GM12878 (cell line): ENCODE data around the gene C17orf107.

Experiments used
- CHD4 ChIP-seq: fragments of 200-600 bp; sonication (generic); IDR thresholded peaks from 2 replicates; pipeline ENCODE4 v1.6.1; 2016; ENCODE audit warnings: mild to moderate bottlenecking
- TCF12 ChIP-seq: IDR thresholded peaks from 2 replicates; pipeline ENCODE4 v1.6.1; 2011; ENCODE audit warnings: low read depth, mild to moderate bottlenecking, low read length
- TF ChIP-seq, protein P1 (sequence below), 3 experiments: IDR thresholded peaks in 2 of 3; conservative IDR thresholded peaks in 1 of 3; 2 replicates each; pipeline ENCODE4 v1.5.1; 2011; ENCODE audit warnings: low read depth in 3 of 3, low read length in 3 of 3, mild to moderate bottlenecking in 3 of 3, control low read depth in 2 of 3, moderate library complexity in 2 of 3, inconsistent platforms in 1 of 3, mixed read lengths in 1 of 3; ENCODE audit not compliant: control insufficient read depth in 2 of 3, insufficient read depth in 1 of 3; ENCODE audit errors: extremely low read depth in 1 of 3
- TF ChIP-seq, protein P2 (sequence below): IDR thresholded peaks from 2 replicates; pipeline ENCODE4 v1.6.1; 2011; ENCODE audit warnings: borderline replicate concordance, low read depth, mild to moderate bottlenecking, moderate library complexity, mixed read lengths, low read length; ENCODE audit not compliant: insufficient read depth; ENCODE audit errors: extremely low read length

DNA sequence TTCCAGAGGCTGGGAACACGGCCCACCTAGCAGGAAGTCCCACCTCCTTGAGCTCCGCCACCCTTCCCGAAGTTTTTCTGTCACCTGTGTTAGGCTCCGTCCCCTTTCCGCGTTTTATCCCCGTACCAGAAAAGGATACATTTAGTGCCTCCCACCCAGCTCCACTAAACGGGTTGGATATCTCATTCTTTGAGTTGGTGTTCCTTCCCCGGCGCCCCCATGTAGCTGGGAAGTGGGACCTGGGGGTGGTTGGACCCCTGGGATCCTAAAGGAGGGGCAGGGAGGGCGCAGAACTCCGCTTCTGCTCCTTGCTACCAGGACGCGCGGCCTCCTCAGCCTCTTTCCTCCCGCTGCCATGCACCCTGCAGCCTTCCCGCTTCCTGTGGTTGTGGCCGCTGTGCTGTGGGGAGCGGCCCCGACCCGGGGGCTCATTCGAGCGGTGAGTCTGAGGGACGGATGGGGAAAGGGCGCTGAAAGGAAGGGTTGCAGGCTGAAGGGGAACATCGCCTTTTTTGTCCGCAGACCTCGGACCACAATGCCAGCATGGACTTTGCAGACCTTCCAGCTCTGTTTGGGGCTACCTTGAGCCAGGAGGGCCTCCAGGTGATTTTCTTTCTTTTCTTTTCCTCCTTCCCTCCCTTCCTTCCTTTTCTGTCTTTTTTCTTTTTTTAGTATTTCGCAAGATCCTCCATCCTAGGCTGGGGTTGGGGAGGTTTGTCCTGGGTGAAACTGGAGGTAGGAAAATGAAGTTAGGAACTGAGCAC lies 41.4 kb downstream of the C17orf107 start:
- TF ChIP-seq, protein P1, sequence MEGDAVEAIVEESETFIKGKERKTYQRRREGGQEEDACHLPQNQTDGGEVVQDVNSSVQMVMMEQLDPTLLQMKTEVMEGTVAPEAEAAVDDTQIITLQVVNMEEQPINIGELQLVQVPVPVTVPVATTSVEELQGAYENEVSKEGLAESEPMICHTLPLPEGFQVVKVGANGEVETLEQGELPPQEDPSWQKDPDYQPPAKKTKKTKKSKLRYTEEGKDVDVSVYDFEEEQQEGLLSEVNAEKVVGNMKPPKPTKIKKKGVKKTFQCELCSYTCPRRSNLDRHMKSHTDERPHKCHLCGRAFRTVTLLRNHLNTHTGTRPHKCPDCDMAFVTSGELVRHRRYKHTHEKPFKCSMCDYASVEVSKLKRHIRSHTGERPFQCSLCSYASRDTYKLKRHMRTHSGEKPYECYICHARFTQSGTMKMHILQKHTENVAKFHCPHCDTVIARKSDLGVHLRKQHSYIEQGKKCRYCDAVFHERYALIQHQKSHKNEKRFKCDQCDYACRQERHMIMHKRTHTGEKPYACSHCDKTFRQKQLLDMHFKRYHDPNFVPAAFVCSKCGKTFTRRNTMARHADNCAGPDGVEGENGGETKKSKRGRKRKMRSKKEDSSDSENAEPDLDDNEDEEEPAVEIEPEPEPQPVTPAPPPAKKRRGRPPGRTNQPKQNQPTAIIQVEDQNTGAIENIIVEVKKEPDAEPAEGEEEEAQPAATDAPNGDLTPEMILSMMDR (IDR thresholded peaks at IDR 0.05 in 2 of 3, conservative IDR thresholded peaks at IDR 0.05 in 1 of 3; ENCODE audit: control insufficient read depth in 2 of 3, extremely low read depth in 1 of 3, insufficient read depth in 1 of 3, low read depth in 3 of 3, low read length in 3 of 3): no peak
- TF ChIP-seq CHD4: no peak
- no peak for TF ChIP-seq TCF12
- TF ChIP-seq, protein P2, sequence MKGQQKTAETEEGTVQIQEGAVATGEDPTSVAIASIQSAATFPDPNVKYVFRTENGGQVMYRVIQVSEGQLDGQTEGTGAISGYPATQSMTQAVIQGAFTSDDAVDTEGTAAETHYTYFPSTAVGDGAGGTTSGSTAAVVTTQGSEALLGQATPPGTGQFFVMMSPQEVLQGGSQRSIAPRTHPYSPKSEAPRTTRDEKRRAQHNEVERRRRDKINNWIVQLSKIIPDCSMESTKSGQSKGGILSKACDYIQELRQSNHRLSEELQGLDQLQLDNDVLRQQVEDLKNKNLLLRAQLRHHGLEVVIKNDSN: no peak
